NCI-H82 treated with DMSO at 0.1 percent for 48 hours (cell line): ENCODE data around the gene CFAP58.

Experiments used
- DNase-seq: peaks from one replicate; lab custom pipeline; 2025; ENCODE audit not compliant: unreplicated experiment; lab: John Stamatoyannopoulos, UW

Gene CFAP58

DNA sequence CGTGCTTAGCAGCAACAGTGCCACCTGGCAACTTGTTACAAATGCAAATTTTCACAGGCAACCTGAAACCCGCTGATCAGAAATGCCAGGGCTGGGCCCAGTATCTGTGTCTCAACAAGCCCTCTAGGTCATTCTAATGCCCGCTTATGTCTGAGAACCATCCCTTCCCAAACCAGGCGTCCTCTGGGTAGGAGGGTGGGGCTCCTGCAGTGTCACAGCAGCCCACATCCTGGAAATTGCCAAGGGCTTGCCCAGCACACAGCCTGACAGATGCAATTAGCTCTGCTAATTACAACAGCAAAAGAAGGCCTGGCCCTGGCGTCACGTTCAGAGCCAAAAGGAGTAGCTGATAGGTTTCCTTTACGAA lies 31.2 kb upstream of the CFAP58 start:
- DNase-seq: no peak

- DNase-seq: no peak
Observed at GRCh38 chr10:104323085-104323484, 30.5 kb upstream of the CFAP58 start.

DNA sequence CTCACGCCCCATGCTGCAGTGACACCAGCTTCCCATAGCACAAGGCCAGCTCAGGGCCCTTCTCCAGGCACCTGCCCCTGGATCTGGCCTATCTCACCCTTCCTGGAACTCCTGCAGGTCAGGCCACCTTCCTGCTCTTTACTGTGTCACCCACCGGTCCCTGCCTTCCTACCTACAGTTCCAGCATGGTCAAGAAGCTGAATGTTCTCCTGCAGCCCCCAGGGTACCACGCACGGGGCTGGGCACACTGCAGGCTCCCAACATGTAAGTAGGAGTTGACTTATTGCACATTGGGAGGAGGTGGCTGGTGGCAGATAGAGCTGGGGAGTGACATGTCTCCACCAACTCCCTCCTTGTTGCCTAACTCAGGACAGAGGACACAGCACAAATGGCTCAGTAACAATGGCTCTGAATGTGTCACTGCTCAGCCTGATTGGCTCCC lies 29.9 kb upstream of the CFAP58 start:
- DNase-seq: no peak

DNA sequence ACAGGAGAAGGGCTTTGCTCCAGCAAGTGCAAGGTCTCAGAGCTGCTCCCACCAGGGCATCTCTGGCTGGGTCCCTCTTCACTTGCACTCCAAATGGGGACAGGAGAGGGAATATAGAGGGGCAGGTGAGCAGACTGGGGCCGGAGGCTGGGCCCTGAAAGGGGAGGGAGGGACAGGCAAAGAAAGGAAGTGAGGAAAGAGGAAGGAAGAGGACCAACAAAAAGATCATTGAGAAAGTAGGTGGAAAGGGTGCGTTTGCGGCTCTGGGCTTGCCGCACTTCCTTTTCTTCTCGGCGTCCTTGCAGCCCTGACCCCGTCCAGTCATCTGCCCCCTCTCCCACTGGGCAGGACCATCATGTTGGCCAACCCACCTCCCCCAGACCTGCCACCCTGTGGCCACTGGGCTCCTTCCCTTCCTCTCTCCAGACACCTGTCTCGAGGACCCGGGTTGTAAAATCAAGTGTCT lies 29.4 kb upstream of the CFAP58 start:
- DNase-seq: no peak

DNA sequence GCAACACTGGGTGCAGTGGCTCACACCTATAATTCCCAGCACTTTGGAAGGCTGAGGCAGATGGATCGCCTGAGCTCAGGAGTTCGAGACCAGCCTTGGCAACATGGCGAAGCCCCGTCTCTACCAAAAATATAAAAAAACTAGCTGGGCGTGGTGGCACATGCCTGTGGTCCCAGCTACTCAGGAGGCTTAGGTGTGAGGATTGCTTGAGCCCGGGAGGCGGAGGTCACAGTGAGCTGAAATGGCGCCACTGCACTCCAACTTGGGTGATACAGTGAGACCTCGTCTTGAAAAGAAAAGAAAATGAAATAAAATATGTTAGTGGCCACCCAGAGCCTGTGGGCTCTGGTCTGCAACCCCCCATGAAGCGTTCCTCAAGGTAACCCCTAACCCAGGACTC lies 28.7 kb upstream of the CFAP58 start:
- DNase-seq: no peak

DNA sequence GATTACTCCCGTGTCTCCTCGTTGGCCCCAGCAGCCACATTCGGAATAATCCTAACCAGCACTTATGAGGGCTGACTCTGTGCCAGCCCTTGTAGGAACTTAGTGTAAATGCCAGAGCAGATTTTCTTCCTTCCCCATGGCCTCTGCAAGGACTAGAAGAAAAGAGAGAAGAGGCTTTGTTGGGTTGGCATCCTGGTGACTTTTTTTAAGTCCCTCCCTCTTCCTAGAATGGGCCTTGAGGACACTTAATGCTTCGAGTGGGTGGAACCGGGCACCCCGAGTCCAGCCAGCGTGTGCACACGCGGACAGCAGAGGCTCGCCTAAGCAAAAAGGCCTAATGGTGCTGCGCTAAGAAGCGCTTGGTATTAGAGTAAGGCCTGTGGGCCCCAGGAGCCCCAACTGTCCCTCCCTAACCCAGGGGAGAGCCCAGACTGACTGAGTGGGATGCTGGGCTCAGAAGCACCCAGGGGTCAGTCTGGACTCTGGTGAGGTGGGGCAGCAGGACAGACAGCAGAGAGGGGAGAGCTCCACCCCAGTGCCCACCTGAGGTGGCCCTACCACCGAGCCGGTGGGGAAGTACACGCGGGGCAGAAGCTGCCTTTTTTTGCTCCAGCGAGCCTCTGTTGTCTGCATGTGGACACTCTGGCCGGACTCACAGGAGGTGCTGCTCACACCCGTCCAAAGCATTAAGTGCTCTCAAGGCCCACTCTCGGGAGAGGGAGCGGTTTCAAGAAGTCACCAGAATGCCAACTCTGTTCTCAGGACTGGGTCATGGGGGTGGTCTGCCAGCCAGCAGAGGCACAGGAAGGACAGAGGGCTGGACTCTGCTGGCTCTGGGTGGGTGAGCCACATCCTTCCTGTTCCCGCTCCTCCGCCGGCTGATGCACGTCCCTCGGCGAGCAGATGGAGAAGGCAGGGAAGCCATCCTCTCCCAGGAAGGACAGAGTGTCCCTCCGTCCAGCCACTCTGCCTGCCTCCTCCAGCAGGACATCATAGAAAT lies 27.9 kb upstream of the CFAP58 start:
- no peak for DNase-seq

GRCh38 chr10:104326991-104327610 lies 26.5 kb upstream of the CFAP58 start:
- DNase-seq: no peak

DNA sequence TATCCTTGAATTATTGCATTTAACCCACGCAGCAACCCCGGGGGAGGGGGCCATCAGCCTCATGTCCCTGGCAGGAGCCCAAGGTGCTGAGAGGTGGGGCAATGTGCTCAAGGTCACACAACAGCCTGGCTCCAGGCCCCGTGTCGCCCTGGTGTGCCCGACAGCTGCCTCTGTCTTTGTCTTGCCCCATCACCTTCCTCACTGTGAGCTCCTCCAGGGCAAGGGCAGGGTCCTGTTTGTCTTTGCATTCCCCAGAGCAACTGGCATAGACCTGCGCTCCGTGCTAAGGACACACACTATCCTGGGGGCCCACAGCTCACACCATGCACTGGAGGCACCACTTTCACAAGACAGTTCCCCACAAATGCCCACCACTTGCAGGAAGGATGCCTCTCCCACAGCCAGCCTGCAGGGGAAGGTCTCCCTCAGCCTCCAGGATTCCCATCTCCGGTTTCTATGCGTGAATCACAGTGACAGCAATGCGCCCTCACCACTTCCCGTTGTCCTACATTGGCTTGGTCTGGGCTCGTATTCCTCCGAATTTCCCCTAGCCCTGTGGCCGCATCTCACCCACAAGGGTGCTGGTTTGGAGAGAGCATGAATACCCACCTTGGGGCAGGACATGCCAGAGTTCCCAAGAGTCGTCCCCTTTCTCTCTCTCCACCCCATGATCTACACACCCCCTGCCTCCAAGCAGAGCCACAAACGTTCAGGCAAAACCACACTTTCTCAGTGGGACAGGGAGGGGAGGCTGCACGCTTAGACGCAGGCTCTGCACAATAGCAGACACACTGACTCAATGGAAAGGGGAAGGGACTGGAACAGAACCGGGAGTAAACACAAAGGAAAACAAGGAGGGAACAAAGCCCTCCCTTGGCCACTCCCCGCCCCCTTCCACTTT lies 25.6 kb upstream of the CFAP58 start:
- no peak for DNase-seq

DNA sequence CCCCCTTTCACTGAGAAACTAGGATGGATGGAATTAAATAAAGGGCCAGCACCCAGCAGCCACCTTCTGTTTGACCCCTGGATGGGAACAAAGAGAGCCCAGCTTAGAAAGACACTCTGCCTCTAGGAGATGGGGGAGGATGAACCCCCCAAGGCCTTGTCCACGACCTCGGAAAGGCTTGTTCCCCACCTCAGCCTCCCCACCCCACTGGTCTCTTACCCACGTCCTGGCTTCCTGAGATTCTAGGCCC lies 25.1 kb upstream of the CFAP58 start:
- DNase-seq: no peak

GRCh38 chr10:104328896-104329710 lies 24.5 kb upstream of the CFAP58 start:
- no peak for DNase-seq

DNA sequence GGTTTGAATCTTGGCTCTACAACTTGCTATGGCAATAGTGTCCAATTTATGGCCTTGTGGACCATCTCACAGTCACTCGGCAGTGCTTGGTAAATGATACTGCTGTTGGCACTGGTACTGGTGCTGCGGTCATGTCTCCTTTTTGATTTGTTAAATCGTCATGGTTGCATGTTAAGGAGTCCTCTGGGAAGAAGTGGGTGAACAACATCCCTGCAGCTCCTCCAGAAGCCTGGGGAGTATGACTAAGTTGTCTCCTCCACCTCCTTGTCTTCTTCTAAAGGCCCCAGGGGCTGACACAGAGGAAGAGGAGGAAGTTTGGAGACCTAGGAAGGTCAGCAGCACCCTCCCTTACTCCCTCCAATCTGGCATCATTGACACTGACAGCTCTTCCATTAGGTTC lies 23.9 kb upstream of the CFAP58 start:
- no peak for DNase-seq

GRCh38 chr10:104330168-104331110 lies 23.2 kb upstream of the CFAP58 start:
- DNase-seq: no peak

DNA sequence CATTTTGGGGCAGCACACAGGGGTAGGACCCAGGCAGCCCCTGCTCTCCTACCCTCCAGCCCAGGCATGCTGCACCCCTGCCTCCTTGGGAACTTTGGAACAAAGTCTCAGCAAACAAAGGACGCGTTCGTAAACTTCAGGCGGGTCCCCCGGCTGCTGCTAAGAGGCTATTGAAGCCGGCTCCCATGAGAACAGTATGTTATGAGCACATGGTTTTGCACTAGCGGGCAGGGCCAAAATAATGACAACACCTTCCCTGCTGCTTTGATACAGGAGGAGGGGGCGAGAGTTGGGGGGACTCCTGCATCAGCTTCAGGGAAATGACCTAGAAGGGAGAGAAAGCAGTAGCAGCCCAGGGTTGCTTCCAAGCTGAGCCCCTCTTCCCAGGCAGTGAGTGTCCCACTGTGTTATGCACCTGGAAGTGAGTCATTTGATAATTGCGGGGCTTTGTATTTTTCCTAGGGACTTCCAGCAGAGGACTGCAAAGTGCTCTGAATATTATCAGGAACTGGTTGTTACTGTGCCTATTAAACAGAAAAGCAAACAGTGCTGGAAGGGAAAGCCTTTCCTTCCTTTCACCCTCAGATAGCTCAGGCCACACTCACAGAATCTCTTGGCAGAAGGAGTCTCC lies 22.3 kb upstream of the CFAP58 start:
- no peak for DNase-seq

- DNase-seq: no peak
Observed at GRCh38 chr10:104332243-104333031, 21.2 kb upstream of the CFAP58 start.

DNA sequence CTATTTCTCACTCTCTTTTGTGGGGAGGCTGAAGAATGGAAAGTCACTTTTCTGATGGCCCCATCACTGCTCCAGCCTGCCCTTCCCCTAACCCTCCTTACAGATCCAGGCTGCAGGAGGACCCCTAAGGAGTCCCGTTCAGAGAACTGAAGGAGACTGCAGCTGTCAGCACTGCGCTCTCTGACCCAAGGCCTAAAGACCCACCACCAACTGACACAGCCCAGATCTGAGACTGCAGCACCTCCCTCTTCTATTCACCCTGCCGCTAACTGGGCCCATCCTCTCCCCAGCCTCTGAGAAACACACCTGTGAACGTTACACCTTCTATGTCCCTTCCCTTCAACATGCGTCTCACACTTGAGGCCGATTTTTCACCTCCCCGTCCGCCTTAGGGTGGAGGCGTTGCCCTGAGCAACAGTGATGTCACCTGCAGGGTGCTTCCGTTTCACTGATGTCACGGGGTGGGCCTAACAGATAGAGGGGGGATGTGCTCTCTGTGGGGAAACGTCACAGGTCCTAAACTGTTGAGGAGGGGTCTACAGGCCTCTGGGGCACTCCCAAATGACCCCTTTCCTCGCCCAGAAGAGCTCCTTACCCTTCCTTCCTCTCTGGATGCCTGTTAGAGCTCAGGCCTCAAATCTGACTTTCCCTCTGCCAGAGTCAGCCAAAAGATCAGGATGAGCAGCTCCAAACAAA lies 20.5 kb upstream of the CFAP58 start:
- no peak for DNase-seq

DNA sequence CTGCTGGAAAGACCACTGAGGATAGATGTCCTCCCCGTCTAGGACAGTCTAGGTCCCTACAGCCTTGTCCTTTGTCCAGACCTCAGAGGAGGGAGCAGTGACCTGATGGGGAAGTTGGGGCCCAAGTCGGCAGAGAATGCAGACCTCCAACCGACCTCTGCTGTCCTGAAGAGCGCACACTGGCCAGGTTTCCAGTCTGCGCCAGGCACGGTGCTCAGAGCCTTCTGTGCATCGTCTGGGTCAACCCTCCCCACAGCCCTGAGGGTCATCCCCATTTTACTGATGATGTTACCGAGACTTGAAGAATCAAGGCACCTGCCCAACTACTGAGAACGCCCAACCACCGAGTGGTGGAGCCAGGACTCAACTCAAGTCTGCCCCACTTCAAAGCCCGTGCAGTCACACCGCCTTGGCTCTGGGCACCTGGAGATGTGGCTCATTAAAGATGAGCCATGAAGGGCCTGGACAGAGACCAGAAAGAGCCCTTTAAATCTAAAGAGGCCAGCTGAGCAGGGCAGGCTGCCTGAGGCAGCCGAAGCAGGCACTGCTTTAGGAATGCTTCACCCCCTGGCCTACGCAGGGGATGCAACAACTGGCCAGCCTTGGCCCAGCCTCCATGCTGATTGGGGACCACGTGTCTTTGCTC lies 19.8 kb upstream of the CFAP58 start:
- no peak for DNase-seq

DNA sequence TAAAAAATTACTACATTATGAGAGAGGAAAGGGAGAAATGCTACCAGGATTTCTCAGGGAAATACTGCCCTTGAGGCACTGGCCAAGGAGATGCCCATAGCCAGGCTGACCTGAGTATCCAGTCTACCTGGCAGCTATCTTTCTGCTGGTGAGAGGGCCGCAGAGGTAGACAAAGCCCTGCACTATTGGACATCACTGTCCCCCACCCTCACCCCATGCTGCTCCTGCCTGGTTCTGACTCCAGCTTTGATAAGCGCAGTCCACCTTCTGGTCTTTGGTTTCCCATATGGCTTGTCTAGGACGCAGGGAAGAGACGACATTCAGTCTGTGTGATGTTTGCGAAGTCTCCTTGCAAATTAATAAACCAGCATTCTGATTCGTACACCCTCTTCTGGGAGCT lies 19.1 kb upstream of the CFAP58 start:
- no peak for DNase-seq
